GM21423 (cell line): ENCODE results near the gene ARRDC4.
A peak's percentile ranks its signal among the peaks of the same experiment; 100 is the strongest.

Source experiments
- ATAC-seq: cut with Tn5 transposase; IDR thresholded peaks from one replicate; pipeline ENCODE4 v1.9.1; 2021; ENCODE audit warnings: mild to moderate bottlenecking, moderate library complexity; ENCODE audit not compliant: unreplicated experiment

The ARRDC4 gene, protein sequence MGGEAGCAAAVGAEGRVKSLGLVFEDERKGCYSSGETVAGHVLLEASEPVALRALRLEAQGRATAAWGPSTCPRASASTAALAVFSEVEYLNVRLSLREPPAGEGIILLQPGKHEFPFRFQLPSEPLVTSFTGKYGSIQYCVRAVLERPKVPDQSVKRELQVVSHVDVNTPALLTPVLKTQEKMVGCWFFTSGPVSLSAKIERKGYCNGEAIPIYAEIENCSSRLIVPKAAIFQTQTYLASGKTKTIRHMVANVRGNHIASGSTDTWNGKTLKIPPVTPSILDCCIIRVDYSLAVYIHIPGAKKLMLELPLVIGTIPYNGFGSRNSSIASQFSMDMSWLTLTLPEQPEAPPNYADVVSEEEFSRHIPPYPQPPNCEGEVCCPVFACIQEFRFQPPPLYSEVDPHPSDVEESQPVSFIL

DNA sequence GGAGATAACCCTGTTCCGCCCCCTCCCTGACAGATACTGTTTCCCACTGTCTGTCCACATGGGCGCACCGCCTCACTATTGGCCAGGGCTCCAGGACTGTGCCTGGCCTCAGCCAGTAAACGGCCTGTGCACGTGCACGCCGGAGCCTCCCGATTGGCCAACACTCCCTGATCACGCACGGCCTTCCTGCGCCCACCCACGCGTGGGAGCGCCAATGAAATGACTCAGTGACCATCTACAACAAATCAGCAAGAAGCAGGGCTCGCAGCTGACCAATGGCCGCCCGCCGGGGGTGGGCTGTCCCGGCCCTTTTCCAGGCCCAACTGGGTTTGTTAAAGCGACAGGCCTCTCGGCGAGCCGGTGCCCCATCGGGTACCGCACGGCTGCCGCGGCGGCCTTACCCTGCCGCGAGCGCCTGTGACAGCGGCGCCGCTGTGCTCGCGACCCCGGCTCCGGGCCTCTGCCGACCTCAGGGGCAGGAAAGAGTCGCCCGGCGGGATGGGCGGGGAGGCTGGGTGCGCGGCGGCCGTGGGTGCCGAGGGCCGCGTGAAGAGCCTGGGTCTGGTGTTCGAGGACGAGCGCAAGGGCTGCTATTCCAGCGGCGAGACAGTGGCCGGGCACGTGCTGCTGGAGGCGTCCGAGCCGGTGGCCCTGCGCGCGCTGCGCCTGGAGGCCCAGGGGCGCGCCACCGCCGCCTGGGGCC lies at the start of gene ARRDC4:
Gene ARRDC4 (plus strand): TSS at position 340 of the 703 bp plus-strand sequence. CDS start 159 bp downstream, at position 499.
- peak; percentile 96 for ATAC-seq

DNA sequence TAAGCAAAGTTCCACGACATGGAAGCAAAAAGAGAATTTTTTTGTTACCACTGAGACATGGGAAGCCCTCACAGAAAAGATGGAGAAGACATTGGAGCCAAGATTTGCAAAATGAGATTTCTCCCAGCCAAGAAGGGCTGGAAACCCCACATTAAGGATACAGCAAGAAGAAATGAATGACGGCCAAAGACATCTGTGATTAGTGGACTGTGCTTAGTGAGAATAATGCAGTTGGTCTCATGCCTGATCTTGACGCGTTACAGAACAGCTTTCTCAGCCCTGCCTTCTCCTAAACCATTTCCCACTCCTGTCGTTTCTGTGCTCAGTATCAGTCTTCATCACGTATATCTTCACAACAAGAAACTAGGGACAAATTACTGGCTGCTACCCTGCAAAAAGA lies 45.8 kb upstream of the ARRDC4 start:
- no peak for ATAC-seq

DNA sequence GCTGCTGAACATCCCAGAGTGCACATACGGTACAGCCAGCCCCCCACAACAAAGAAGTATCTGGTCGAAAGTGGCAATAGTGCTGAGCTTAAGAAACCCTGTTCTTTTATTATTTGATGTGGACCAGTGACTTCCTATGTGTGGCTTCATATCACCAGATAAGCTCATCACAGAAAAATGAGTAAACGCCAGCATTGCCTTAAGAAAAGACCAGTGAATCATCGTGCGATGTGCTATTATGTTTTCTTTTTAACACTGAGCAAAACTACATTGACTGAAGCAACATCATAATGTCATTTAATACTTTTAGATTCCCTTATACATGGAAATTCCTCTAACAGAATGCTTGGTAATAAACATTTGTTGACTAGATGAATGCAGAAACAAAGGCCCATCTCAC lies 45.2 kb upstream of the ARRDC4 start:
- no peak for ATAC-seq

DNA sequence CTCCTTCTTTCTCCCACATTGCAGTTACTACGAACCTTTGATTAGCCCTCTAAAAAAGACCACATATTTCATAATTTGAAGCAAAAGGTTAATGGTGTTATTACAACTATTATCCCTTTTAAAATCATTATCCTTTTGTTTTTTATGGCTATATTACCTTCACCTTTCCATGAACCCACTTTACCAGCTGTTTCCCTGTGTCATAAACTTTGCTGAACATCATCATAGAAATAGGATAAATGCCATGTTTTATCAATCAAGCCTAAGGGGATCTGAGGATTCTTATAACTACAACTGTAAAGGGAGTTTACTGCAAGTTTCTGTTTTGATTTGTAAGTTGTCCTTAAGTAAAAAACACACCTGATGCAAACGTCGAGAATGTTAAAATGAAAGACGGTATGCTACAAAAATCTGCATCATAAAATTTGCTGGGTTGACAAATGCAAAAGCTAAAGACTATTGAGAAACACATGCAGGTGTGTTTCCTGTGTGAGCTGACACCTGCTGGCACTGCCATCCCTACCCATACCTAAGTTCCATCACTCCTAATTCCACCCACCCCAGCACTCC lies 39.1 kb upstream of the ARRDC4 start:
- no peak for ATAC-seq

DNA sequence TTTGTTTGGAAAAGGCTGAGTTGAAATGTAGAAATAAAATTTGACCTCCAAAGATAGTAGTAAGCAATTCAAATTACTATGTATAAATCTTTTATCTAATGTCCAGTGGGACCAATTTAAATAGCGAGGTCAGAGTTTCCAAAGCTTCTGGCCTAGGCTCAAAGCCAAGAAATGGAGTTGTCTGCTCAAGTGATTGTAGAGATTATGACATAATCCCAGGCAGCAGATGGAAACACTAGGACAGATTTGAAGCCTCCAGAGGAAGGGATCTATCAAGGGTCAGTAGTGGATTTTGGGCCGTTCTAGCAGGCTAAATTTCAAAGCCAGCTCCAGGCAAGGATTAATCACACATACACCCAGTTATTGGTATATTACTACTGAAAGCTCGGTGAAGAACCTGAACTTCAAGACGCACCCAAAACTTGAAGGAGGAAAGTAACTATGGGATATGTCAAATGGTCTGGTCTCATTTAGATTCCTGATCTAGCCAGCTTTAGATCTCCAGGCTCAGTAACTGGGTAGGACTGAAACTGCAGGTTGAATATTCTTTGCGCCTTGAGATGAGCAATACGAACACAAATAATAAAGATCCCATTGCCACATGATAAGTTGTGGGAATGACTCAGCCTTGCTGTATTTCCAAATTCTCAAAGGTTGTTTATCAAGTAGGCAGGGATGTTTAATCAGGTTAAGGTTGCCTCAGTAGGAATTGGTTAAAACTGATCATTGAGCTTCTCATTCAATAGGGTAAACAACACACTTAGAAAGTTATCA lies 30.9 kb upstream of the ARRDC4 start:
- no peak for ATAC-seq

DNA sequence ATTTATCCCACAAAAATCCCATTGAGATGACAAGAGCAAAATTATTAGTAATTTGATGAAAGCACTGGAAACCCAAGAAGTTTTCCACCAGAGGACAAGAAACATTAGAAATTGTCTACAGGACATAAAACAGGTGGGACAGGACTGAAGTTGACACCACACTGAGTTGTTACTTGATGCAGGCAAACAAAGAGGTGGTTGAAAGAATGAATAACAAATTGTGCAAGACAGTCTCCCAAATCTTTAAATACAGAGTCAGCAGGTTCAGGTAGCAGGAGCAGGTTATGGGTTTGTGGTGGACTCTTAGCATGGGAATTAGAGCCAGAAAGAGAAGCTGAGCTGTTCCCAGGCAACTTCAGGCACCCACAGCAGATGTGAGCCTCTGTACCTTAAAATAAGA lies 30.3 kb upstream of the ARRDC4 start:
- ATAC-seq = no peak

DNA sequence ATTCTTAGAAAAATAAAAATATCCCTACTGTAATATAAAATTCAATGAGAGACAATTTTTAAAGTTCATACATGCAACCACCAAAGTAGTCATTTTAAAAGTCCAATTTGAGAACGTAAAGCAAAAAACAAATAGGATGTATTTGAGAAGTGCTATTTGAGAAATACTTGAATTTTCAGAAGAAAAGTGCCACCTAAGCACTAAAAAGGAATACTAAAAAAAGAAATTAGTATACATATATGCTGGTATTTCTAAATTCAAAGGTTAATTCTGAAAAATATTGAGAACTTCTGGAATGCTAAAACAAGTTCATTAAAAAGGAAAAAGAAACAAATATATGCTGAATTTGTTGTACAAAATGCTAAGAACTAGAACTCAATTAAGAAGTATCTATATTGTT lies 29.2 kb upstream of the ARRDC4 start:
- no peak for ATAC-seq

DNA sequence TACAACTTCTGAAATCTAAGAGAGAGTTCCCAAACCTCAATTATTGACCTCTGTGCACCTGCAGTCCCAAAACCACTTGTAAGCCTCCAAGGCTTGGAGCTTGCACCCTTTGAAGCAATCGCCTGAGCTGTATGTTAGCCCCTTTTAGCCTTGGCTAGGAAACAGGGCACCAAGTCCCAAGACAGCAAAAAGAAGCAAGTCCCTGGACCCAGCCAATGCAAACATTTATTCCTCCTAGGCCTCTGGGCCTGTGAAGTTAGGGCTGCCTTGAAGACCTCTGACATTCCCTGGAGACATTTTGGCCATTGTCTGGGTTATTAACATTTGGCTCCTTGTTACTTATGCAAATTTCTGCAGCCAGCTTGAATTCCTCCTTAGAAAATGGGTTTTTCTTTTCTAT lies 26.9 kb upstream of the ARRDC4 start:
- ATAC-seq = no peak

DNA sequence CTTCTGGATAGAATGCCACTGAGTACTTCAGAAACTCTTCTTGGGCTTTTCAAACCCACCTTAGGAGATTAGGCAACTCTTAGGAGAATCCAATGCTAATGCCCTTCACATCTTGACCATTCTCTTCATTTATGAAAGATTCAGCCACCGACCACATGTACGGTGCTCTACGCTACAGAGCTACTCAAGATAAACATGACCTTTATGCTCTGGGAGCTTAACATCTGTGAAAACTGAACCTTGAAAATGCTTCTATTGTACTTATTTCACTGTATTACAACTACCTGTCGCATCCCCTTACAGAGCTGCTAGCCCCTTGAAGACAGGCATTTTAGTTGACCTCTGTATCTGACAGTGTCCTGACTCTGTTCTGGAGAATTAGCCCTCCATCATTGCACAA lies 19.5 kb upstream of the ARRDC4 start:
- no peak for ATAC-seq

DNA sequence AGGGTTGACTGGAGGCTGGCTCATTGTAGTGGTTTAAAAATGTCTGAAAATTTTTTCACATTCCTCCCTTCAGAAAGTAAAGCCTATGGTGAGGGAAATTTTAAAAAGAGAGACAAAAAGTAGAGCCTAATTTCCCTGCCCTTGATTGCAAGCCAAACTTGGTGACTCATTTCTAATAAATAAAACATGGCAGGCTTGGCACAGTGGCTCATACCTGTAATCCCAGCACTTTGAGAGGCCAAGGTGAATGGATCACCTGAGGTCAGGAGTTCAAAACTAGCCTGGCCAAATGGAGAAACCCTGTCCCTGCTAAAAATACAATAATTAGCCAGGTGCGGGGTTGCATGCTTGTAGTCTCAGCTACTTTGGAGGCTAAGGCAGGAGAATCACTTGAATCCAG lies 18.9 kb upstream of the ARRDC4 start:
- ATAC-seq = no peak

DNA sequence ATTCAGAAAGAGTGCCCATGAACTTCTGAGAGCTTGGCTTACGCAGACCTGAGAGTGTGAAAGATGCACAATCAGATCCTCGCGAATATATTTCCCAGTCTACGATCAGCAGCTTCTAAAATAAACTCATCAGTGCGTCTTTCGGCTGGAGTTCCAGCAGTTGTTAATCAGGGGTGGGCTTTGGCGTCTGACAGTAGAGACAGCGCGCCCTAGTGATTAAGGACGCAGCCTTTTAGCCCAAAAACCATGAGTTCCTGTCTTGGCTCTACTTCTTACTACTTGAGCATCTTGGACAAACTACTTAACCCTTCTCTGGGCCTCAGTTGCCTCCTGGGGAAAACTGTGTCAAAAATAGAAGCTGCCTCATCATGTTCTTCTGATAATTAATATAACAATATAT lies 15.8 kb upstream of the ARRDC4 start:
- no peak for ATAC-seq

DNA sequence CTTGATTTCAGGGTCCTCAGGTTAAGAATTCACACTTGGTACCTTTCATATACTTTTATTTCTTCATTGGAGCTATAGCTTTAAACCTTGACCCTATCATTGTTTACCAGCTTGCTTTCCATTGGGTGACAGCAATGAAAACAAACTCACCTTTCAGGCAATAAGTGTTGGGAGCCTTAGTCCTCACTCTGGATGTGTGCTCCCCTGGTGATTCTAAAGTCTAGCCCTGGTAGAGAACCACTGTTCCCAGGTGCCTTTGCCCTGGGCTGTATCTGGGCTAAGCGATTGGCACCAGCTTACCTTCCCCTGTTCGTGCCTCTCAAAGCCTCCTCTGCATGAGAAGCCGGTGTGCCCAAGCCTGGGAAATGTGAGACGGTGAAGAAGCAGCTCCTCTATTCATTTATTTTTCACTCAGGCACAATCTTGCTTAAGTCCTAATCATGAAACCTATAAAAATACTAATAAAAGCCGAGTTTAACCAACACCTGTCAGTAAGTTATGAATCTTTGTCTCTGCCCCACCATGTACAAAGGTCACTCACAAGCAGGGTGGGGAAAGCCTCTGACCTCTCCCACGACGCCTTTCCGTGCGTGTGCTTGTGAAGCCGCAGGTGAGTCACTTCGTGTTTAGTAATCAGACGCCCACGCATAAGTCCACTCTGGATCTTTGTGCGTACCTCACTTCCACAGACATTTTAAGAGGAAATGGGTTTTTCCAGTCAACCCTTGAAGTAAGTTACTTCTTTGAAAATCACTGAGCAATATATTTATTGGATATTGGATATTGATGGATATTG lies 12.8 kb upstream of the ARRDC4 start:
- ATAC-seq = no peak

DNA sequence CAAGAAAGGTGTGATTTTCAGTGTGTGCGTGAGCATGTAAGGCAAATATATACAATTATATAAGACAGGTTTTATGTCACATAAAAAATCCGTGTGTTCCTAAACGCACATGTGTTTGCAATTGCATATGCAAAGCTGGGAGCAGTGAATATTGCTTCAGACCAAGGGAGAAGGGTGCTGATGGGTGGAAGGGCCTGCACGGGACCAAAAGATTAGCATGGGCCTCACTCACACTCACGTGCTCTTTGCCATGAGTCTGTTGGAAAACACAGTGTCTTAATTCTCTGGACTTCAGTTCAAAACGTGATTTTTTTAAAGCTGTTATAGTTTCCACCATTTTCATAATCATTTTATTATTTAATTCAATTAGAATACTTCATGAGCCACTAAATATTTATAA lies 7.2 kb upstream of the ARRDC4 start:
- no peak for ATAC-seq

DNA sequence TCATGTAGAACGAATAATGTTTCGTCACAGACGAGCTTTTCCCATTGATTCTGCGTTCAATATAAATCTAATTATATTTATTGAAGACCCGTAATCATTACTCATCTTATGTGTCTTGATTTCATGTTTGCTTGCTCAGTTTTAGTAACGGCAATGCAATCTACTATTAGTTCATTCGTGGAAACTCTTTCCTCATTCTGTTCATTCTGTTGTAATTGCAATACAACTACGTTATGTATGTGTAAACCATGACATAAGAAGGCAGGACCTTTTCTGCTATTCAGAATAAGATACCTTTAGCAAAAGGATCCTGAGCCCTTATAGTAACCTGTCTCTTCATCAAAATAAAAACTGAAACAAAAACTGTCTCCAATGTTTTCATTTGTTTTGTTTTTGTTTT lies 6.8 kb upstream of the ARRDC4 start:
- ATAC-seq = no peak

DNA sequence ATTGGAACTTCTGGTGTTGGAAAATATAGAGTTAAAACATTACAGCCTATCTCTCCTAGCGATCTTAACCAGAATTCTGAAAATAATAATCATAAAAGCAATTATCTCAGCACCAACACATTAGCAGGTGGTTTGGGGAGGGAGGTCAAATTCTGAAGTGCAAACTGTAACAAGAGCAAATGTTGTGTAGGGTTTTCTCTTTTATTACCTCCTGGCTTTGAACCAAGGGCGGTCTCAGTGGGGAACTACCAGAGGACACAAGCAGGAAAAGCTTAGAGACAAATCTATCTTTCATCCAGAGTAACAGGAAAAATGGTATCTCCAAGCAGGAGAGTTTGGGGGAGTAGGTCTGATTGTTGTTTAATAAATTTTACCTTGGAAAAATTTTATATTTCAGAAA lies 5.5 kb upstream of the ARRDC4 start:
- ATAC-seq = no peak

DNA sequence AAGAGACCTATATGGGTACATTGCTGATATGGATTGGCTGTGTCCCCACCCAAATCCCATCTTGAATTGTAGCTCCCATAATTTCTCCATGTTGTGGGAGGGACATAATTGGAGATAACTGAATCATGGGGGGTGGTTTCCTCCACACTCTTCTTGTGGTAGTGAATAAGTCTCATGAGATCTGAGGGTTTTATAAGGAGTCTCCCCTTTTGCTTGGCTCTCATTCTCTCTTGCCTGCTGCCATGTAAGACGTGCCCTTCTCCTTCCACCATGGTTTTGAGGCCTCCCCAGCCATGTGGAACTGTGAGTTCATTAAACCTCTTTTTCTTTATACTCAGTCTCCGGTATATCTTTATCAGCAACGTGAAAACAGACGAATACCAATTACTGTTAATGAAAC lies 5.0 kb upstream of the ARRDC4 start:
- ATAC-seq = no peak

DNA sequence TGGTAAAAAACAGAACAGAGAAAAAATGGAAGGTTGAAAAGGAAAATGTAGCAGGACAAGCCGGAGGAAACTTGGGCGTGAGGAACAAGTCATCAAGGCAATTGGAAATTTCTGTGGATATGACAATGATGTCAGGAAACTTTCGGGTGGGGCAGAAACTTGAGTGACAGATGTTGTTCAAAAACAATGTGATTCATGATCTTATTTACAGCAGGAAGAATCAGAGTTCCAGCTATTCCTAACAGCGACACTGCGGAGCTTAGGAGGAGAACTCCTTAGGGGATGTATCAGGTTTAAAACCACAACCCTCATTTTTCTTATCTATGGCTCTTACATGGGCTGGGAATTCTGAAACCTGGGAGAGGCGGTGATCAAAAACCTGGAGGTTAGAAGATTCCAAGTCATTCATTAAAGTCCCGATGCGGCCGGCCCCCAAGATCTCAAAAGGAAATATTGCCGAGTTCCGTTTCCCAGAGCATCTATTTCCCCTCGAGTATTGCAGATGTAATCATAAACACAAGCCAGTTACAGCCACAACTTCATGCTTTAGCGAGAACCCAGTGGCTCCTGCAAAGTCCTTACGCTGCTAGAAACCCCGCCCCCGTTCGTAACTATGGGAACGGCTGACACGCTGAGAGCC lies 659 bp upstream of the ARRDC4 start:
- ATAC-seq = no peak

DNA sequence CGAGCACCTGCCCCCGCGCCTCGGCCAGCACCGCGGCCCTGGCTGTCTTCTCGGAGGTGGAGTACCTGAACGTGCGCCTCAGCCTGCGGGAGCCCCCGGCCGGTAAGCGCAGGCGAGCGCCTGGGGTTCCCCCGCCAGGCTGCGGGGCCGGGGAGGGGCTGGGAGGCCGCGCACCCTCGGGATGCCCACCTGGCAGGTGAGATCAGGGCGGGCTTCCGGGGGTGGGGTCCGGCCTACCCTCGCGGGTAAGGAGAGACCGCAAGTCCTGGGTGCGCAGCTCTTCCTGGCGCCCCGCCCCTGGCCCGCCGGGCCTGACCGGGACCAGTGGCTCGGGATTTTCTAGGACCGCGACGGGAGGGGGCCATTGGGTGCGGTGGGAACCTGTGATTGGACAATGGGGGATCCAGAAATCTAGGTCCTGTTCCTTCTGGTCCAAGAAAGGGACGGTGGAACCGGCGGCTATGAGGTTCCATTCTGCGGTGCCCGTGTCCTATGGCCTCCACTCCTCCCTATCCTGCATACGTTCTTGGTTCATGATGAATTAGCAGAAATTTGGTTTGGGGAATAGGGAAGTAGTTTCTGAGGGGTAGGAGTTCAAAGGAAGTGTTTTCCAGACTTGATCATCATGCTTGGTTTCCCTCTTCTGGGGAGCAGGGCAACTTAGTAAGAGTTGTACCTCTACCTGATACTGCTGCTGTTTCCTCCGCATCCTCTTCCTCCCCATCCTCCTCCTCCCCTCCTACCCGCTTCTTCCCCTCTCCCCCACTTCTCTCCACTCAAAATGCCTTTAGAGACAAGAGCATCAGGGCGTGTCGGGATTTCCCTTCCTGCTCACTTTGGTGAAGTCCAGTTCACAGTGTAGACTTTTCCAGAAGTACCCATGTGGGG lies 808 bp downstream of the ARRDC4 start:
- ATAC-seq = no peak

DNA sequence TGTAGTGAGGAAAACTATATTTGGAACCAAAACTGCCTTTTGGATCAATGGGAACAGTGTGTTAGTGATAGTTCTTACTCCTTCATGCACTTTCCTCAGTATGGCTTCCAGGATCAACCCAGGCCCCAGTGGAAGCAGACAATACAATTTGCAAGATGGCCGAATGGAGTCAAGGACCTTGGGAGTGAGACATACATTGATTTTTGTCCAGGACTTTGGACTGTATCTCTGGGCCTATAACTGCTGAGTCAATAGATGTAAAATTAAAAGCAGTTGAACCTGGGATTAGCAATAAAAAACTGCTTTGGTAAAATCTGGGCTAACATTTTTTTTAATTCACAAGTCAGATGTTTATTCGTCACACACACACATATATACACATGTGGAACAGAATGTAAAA lies 1.8 kb downstream of the ARRDC4 start:
- no peak for ATAC-seq
